Activated CD4-positive, alpha-beta T cell treated with anti-CD3 and anti-CD28 coated beads, Interleukin-2, amount 10 ng/mL, durations not matched to agents 7 days and 5 days (primary cell): ENCODE results near the gene SPI1. TPM values are rescaled to one million over a fixed set of nuclear protein-coding genes. Genes with fewer than 3 reads are reported as not detected.

Experiments used
- CTCF ChIA-PET: fragments of 350-600 bp; sonication (Branson Sonifier 250); formaldehyde crosslinking; loops from one replicate; lab custom pipeline; 2021; ENCODE audit warnings: antibody characterized with exemption; lab: Charles Lee
- POLR2A ChIA-PET: fragments of 350-600 bp; sonication (Branson Sonifier 250); formaldehyde crosslinking; loops from one replicate; lab custom pipeline; 2021; ENCODE audit warnings: antibody characterized with exemption; lab: Charles Lee
- DNase-seq: peaks from one replicate; pipeline ENCODE4 v3.0.0-alpha.2; 2020
- H3K27ac Mint-ChIP-seq: one replicate; pipeline ENCODE4 v1.8.0; 2021; ENCODE audit warnings: mild to moderate bottlenecking, moderate library complexity, mixed read lengths
- H3K27me3 Mint-ChIP-seq: one replicate; pipeline ENCODE4 v1.8.0; 2021; ENCODE audit warnings: mixed read lengths
- H3K36me3 Mint-ChIP-seq: one replicate; pipeline ENCODE4 v1.8.0; 2021; ENCODE audit warnings: low read depth, mixed read lengths
- H3K4me1 Mint-ChIP-seq: one replicate; pipeline ENCODE4 v1.8.0; 2021; ENCODE audit warnings: mixed read lengths
- H3K4me3 Mint-ChIP-seq: one replicate; pipeline ENCODE4 v1.8.0; 2021; ENCODE audit warnings: mild to moderate bottlenecking, moderate library complexity, mixed read lengths
- H3K9me3 Mint-ChIP-seq: one replicate; pipeline ENCODE4 v1.8.0; 2021; ENCODE audit warnings: mixed read lengths
- total RNA-seq, 2 experiments: library from RNA; stranded (reverse); gene quantifications; one replicate each; pipeline ENCODE4 v1.2.3, GENCODE V29; 2021

Gene SPI1
- total RNA-seq, 2 experiments from 2014 or later, result not detected

DNA sequence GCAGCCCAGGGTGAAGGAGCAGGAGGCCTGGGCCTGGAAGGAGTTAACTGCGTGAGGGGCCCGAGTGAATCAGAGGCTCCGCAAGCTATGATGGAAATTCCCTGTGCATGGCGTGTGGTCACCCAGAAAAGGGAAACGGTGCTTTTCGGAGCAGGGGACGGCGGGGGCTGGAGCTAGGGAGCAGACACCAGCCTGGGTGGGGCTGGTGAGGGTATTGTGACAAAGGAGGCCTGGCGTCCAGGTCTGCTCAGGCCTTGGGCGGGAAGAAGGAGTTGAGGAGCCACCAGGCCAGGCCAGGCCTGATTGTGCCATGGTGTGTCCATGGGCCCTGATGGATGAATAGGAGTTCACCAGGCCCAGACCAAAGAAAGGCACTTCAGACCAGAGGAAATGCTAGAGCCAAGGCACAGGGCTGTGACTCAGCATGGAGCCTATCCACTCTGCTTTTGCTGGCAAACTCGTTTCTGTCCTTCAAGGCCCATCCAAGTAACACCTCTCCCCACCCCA is 12.8 kb upstream of the SPI1 start:
- Mint-ChIP-seq H3K4me1 (peaks cover 52% of the 10 kb centered on the region), H3K4me3 (no peak overlapping the region), H3K36me3 (no peaks in the 10 kb centered on the region), H3K9me3 (no peaks in the 10 kb centered on the region), H3K27me3 (no peaks in the 10 kb centered on the region), H3K27ac (no peak overlapping the region)
- ChIA-PET CTCF (interaction anchor here (0.5 to 6.4 kb wide), 5 partner anchors 9 to 162 kb away, joined by 3 to 29 read pairs (median 7); partner anchors contain the start of gene SPI1), POLR2A (no interaction called here)
- no peak for DNase-seq

DNA sequence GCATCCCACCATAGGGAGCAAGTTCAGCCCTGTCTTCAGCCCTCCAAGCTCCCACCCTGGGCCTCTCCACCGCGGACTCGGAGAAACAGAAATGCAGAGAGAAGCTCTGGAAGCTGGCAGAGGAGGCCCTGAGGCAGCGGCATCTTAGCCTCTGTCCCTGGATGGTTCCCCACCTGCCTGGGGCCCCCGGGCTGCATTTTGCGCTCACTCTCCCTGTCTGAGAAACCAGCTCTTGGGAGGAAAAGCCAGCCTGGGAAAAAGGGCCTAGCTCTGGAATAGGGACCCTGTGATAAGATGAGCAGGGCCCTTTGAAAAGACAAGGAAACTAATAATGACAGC is 12.0 kb upstream of the SPI1 start:
- DNase-seq, result no peak
- peaks cover 44% of the 10 kb centered on the region for H3K4me1 Mint-ChIP-seq
- H3K9me3 Mint-ChIP-seq, result no peaks in the 10 kb centered on the region
- ChIA-PET CTCF (interaction anchor here (1.3 to 6.4 kb wide), 4 partner anchors 10 to 205 kb away, joined by 3 to 29 read pairs (median 16); partner anchors contain the start of gene SPI1), POLR2A (no interaction called here)
- H3K27ac Mint-ChIP-seq, result peak overlapping the region; percentile 47
- H3K27me3 Mint-ChIP-seq, result no peaks in the 10 kb centered on the region
- no peaks in the 10 kb centered on the region for H3K36me3 Mint-ChIP-seq
- H3K4me3 Mint-ChIP-seq, result no peak overlapping the region

DNA sequence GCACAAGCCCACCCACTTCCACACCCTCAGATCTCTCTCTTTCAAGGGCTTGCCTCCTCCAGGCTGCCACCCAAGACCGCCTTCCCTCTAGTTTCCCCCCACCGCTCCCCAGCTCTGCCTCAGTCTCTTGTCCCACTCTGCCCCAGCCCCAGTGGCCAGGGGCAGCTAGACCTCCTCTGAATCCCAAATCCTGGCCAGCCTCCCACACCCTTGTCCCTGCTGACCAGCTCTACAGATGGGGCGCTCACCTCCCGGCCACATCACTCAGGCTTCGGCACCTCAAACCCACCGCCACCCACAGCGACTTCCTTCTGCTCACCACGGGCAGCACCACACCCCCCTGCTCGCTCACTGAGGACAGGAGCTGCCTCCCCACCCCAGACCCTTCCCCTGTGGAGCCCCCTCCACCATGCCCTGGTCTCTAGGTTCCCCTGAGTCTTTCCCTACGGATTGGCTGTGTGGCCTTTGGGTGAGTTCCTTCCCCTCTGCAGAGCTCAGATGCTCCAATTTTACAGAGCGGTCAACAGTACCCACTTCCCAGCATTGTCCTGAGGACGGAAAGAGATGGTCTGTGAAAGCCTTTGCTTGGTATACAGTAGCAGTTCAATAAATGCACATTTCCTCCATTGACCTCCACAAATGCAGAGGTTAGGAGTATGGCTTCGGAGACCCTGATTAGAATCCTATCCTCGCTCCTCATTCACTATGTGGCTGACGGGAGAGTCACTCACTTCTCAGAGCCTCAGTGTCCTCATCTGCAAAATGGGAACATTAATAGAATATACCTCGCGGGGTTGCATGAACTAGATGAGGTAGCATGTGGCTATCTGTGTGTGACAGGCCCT is 11.5 kb upstream of the SPI1 start:
- Mint-ChIP-seq H3K4me1 (peaks cover 40% of the 10 kb centered on the region), H3K27ac (peak overlapping the region; percentile 47), H3K27me3 (no peaks in the 10 kb centered on the region), H3K36me3 (no peaks in the 10 kb centered on the region), H3K9me3 (no peaks in the 10 kb centered on the region), H3K4me3 (no peak overlapping the region)
- DNase-seq, result no peak
- CTCF ChIA-PET, result interaction anchor here (0.6 to 6.4 kb wide), 7 partner anchors 11 to 498 kb away, joined by 3 to 29 read pairs (median 5); partner anchors contain the start of gene SPI1
- POLR2A ChIA-PET, result no interaction called here

DNA sequence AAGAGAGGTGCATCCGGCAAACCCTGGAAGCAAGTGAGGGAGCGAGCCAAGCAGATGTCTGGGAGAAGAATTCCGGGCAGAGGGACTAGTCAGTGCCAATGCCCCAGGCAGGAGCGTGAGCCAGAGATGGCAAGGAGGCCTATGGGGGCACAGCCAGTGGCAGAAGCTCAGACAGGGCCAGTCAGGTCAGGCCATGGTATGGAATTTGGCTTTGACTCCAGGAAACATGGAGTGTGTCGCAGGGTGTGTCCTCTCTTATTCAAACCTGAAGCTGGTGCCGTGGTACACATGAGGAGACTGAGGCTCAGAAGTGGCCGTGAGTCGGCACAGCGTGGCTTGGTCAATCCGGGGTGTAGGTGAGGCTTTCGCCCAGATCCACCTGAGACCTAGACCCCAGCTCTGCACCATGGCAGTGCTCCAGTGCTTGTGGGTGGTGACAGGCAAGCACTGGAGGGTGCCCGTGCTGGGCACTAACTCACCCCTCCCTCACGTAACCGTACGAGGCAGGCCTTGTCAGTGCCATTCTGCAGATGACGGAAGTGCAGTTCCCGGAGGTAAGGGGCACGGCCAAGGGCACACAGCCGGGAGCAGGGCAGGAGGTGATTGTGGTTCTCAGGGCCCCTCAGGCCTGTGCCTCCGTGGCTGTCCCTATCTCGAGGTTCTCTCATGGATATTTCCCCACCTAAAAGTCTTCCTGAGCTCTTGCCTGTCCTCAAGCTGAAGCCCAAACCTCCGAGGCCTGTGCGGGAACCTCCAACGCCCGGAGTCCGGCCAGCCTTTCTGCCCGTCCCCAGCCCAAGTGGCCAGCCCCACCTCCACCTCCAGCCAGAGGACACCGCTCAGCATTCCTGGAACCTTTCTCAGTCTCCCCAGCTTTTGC is 10.6 kb upstream of the SPI1 start:
- no peak for DNase-seq
- Mint-ChIP-seq H3K4me1 (peaks cover 31% of the 10 kb centered on the region), H3K27ac (peak overlapping the region; percentile 5), H3K9me3 (no peaks in the 10 kb centered on the region), H3K4me3 (no peak overlapping the region), H3K36me3 (no peaks in the 10 kb centered on the region), H3K27me3 (no peaks in the 10 kb centered on the region)
- ChIA-PET CTCF (interaction anchor here (0.5 to 6.4 kb wide), 10 partner anchors 10 to 1399 kb away, joined by 3 to 29 read pairs (median 4); no protein-coding TSS in a partner anchor), POLR2A (no interaction called here)

- DNase-seq, result no peak
- H3K36me3 Mint-ChIP-seq, result no peaks in the 10 kb centered on the region
- no peak overlapping the region for H3K4me3 Mint-ChIP-seq
- ChIA-PET POLR2A (no interaction called here), CTCF (interaction anchor here (0.5 to 6.4 kb wide), 9 partner anchors 11 to 1398 kb away, joined by 3 to 29 read pairs (median 4); no protein-coding TSS in a partner anchor)
- H3K27ac Mint-ChIP-seq, result no peak overlapping the region
- peaks cover 26% of the 10 kb centered on the region for H3K4me1 Mint-ChIP-seq
- no peaks in the 10 kb centered on the region for H3K9me3 Mint-ChIP-seq
- H3K27me3 Mint-ChIP-seq, result no peaks in the 10 kb centered on the region
Measured at GRCh38 chr11:47387944-47388696, 9.8 kb upstream of the SPI1 start.

DNA sequence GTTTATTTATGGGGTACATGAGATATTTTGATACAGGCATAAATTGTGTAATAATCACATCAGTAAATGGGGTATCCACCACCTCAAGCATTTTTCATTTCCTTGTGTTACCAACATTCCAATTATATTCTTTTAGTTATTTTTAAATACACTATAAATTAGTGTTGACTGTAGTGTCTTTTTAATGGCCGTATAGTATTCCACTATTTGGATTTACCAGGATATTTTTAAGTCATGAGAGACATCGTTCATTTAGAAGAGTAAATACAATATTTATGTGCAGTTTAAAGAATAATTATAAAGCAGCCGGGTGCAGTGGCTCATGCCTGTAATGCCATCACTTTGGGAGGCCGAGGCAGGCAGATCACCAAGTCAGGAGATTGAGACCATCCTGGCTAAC is 6.2 kb upstream of the SPI1 start:
- CTCF ChIA-PET, result no interaction called here
- no peaks in the 10 kb centered on the region for H3K9me3 Mint-ChIP-seq
- no peak overlapping the region for H3K4me3 Mint-ChIP-seq
- H3K27ac Mint-ChIP-seq, result no peak overlapping the region
- no peaks in the 10 kb centered on the region for H3K27me3 Mint-ChIP-seq
- POLR2A ChIA-PET, result no interaction called here
- no peaks in the 10 kb centered on the region for H3K36me3 Mint-ChIP-seq
- DNase-seq, result no peak
- peaks cover 8% of the 10 kb centered on the region for H3K4me1 Mint-ChIP-seq

GRCh38 chr11:47383071-47383470 is 4.7 kb upstream of the SPI1 start:
- Mint-ChIP-seq H3K27me3 (no peaks in the 10 kb centered on the region), H3K36me3 (no peaks in the 10 kb centered on the region), H3K4me1 (peaks cover 4% of the 10 kb centered on the region), H3K27ac (no peak overlapping the region), H3K9me3 (no peaks in the 10 kb centered on the region), H3K4me3 (no peak overlapping the region)
- ChIA-PET POLR2A (no interaction called here), CTCF (interaction anchor here (0.8 to 1.6 kb wide), 3 partner anchors 9 to 16 kb away, joined by 3 to 5 read pairs (median 4); no protein-coding TSS in a partner anchor)
- DNase-seq, result no peak

DNA sequence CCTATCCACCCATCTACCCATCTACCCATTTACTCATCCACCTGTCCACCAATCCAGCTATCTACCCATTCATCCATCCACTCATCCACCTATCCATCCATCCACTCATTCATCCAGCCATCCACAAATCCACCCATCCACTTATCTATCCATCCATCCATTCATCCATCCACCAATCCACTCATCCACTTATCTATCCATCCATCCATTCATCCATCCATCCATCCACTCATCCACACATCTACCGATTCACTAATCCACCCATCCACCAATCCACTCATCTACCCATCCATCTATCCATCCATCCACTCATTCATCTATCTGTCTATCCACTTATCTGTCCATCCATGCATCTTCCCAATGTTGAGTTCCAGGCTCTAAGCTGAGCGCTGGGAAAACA is 1.7 kb upstream of the SPI1 start:
- no peak for DNase-seq
- H3K27me3 Mint-ChIP-seq, result no peaks in the 10 kb centered on the region
- no peaks in the 10 kb centered on the region for H3K9me3 Mint-ChIP-seq
- H3K27ac Mint-ChIP-seq, result no peak overlapping the region
- no peaks in the 10 kb centered on the region for H3K36me3 Mint-ChIP-seq
- CTCF ChIA-PET, result interaction anchor here (5.8 kb wide), 1 partner anchor 12 kb away, joined by 26 read pairs; no protein-coding TSS in a partner anchor
- peaks cover 4% of the 10 kb centered on the region for H3K4me1 Mint-ChIP-seq
- POLR2A ChIA-PET, result no interaction called here
- H3K4me3 Mint-ChIP-seq, result no peak overlapping the region

GRCh38 chr11:47379317-47379716 is 970 bp upstream of the SPI1 start:
- Mint-ChIP-seq H3K4me1 (peaks cover 4% of the 10 kb centered on the region), H3K4me3 (no peak overlapping the region), H3K9me3 (no peaks in the 10 kb centered on the region), H3K27ac (no peak overlapping the region), H3K27me3 (no peaks in the 10 kb centered on the region), H3K36me3 (no peaks in the 10 kb centered on the region)
- no peak for DNase-seq
- ChIA-PET CTCF (interaction anchor here (5.8 kb wide), 1 partner anchor 13 kb away, joined by 26 read pairs; no protein-coding TSS in a partner anchor), POLR2A (no interaction called here)

GRCh38 chr11:47378836-47379170 is 456 bp upstream of the SPI1 start:
- ChIA-PET CTCF (interaction anchor here (5.8 kb wide), 1 partner anchor 13 kb away, joined by 26 read pairs; no protein-coding TSS in a partner anchor), POLR2A (no interaction called here)

DNA sequence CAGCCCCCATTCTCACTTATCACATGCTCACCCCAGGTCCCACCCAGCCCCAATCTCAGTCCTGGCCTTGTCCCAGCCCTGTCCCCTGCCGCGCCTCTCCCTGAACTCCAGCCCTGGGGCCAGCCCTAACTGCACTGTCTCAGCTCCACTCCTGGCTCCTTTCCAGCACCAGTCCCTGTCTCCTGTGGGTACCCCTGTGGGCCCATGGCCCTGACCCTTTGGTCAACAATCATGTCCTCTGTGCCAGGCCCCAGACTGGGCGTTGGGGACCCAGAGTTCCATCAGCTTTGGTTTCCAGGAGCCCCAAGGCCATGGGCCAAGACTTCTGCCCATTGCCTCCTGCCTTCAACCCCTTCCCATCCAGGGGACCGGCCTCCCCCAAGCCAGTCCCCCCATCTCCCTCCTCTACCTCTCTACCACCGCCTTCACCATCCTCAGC is 757 bp downstream of the SPI1 start:
- CTCF ChIA-PET, result interaction anchor here (5.8 kb wide), 1 partner anchor 14 kb away, joined by 26 read pairs; no protein-coding TSS in a partner anchor
- no peak for DNase-seq
- Mint-ChIP-seq H3K36me3 (no peaks in the 10 kb centered on the region), H3K4me3 (no peak overlapping the region), H3K27ac (no peak overlapping the region), H3K9me3 (no peaks in the 10 kb centered on the region), H3K27me3 (no peaks in the 10 kb centered on the region), H3K4me1 (peaks cover 7% of the 10 kb centered on the region)
- POLR2A ChIA-PET, result no interaction called here

More at GRCh38 chr11:47378836-47379170, 456 bp upstream of the SPI1 start:
- Mint-ChIP-seq H3K27ac (peak overlapping the region; percentile 20), H3K27me3 (no peaks in the 10 kb centered on the region), H3K4me1 (peaks cover 7% of the 10 kb centered on the region), H3K4me3 (no peak overlapping the region), H3K36me3 (no peaks in the 10 kb centered on the region), H3K9me3 (no peaks in the 10 kb centered on the region)
- DNase-seq, result no peak
